Measurements from ENCODE around the gene BGN.

The BGN gene

DNA sequence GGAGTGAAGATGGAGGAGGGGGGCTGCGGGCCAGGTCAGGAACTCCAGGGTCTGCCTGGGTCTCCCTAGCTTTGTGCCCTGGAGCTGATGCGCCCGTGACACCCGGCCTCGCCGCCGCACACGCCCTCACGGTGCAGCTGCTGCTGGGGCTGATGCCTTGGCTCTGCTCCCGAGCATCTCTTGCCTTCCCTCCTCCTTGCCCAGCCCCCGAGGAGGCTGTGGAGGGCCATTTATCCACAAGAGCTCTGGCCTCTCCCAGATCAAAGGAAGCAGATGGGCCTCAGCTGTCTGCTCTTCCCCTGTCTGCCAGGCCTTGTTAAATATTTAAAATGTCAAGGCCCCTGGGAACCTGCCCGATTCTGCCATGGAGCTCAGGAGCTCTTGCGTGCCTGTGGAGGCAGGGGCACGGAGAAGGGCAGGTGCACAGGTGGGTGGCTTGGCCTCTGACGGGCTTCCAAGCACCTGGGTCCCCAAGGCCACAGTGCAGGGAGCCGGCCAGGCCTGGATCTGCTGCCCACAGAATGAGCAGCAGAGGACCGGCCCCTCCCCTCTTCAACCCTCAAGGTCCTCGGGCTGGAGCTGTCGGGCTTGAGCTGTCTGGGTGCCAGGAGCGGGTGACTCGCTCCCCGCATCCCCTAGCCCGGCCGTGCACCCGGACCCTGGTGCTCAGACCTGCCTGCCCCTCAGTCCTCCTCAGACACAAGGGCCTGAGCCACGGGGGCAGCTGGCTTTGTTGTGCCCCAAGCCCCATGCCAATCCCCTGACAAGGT, 42.9 kb downstream of the BGN start:
- Mint-ChIP-seq H3K27ac (no peak overlapping the region), H3K36me3 (ENCODE audit: low read depth) (no peaks in the 10 kb centered on the region), H3K4me1 (peaks cover 13% of the 10 kb centered on the region), H3K27me3 (ENCODE audit: low read depth) (peaks cover 4% of the 10 kb centered on the region), H3K4me3 (no peak overlapping the region), H3K9me3 (no peaks in the 10 kb centered on the region)
- TF ChIP-seq, protein P1, sequence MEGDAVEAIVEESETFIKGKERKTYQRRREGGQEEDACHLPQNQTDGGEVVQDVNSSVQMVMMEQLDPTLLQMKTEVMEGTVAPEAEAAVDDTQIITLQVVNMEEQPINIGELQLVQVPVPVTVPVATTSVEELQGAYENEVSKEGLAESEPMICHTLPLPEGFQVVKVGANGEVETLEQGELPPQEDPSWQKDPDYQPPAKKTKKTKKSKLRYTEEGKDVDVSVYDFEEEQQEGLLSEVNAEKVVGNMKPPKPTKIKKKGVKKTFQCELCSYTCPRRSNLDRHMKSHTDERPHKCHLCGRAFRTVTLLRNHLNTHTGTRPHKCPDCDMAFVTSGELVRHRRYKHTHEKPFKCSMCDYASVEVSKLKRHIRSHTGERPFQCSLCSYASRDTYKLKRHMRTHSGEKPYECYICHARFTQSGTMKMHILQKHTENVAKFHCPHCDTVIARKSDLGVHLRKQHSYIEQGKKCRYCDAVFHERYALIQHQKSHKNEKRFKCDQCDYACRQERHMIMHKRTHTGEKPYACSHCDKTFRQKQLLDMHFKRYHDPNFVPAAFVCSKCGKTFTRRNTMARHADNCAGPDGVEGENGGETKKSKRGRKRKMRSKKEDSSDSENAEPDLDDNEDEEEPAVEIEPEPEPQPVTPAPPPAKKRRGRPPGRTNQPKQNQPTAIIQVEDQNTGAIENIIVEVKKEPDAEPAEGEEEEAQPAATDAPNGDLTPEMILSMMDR (IDR thresholded peaks at IDR 0.05; ENCODE audit: unreplicated experiment in 3 of 3) = no peak

DNA sequence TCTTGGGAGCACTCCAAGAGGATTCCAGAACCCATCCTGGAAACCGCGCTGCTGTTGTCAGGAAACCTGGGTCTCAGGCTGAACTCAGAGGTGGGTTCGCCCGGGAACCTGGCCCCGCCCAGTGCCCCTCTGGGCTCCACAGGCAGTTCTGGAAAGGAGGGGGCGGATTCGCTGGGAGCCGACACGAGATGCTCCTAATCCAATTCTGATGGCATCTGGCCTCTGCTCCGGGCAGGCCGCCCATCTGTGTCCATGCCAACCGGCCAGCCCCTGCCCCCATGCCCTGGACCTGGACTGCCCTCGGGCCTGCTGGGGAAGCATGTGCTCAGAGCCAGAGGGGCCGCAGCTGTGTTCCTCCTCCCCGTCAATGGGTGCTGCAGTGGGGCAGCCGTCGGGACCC, 43.6 kb downstream of the BGN start:
- Mint-ChIP-seq H3K4me1 (peaks cover 6% of the 10 kb centered on the region), H3K27ac (no peak overlapping the region), H3K27me3 (ENCODE audit: low read depth) (no peaks in the 10 kb centered on the region), H3K9me3 (no peaks in the 10 kb centered on the region), H3K36me3 (ENCODE audit: low read depth) (no peaks in the 10 kb centered on the region), H3K4me3 (no peak overlapping the region)
- TF ChIP-seq, protein P1 (IDR thresholded peaks at IDR 0.05; ENCODE audit: unreplicated experiment in 3 of 3) = no peak

DNA sequence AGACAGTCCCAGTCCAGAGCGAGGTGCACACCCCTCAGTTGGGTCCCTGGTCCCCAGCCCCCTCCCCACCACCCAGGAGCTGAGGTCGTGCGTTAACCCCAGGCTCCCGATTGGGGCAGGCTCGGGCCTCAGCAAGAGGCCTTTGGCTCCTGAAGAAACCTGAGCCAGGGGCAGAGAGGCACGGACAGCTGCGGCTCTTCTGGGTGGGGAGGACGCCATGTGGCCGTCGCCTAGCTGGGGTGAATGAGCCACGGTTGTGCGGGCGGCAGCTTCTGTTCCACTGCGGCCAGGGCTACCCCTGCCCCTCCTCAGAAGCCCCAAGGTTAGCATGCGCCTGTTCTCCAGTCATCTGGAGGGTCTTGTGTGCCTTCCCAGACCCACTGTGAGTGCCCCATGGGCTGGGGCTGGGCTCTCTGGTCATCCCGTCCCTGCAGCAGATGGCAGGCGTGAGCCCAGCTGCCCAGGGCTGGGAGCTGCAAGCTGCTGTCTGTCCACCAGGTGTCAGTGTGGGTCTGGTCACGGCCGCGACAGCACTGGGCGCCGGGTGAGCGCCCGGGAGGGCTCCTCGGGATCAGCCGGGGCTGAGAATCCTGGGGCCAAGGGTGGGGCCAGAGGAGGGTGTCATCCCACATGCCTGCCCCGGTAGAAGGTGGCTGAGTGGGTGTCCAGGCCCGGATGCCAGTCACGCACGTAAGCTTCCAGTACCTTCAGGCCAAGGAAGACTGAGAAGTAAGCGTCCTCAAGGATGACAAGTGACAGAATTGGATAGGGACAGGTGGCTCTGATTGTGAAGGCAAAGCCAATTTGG, 44.6 kb downstream of the BGN start:
- H3K4me1 Mint-ChIP-seq = peaks cover 6% of the 10 kb centered on the region
- peaks cover 3% of the 10 kb centered on the region for H3K9me3 Mint-ChIP-seq
- peak overlapping the region in 1 of 3 experiments; percentile 80 for H3K27ac Mint-ChIP-seq
- H3K27me3 Mint-ChIP-seq (ENCODE audit: low read depth) = no peaks in the 10 kb centered on the region
- TF ChIP-seq, protein P1 (IDR thresholded peaks at IDR 0.05; ENCODE audit: unreplicated experiment in 3 of 3) = peak; percentile 74 to 81 (median 75)
- H3K4me3 Mint-ChIP-seq = no peak overlapping the region
- H3K36me3 Mint-ChIP-seq (ENCODE audit: low read depth) = no peaks in the 10 kb centered on the region

DNA sequence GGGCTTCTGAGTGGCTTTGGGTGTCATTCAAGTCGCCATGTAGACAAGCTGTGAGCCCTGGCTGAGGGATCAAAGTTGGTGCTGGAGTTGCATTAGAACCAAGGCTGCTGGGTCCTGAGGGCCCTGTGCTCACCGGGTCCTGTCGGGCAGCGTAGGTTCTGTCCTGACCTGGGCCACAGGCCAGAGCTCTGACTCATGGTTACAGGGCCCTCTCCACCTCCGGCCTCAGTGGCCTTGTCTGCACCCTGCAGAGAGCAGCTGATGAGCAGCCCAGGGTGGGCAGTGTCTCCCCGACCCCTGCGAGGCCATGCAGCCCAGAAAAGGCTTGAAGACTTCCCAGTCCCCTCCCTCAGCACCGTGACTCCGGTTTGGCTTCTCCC, 45.2 kb downstream of the BGN start:
- TF ChIP-seq, protein P1 (IDR thresholded peaks at IDR 0.05; ENCODE audit: unreplicated experiment in 3 of 3) = no peak
- H3K36me3 Mint-ChIP-seq (ENCODE audit: low read depth) = no peaks in the 10 kb centered on the region
- peaks cover 6% of the 10 kb centered on the region for H3K4me1 Mint-ChIP-seq
- H3K9me3 Mint-ChIP-seq = peaks cover 3% of the 10 kb centered on the region
- no peaks in the 10 kb centered on the region for H3K27me3 Mint-ChIP-seq (ENCODE audit: low read depth)
- no peak overlapping the region for H3K4me3 Mint-ChIP-seq
- no peak overlapping the region for H3K27ac Mint-ChIP-seq

DNA sequence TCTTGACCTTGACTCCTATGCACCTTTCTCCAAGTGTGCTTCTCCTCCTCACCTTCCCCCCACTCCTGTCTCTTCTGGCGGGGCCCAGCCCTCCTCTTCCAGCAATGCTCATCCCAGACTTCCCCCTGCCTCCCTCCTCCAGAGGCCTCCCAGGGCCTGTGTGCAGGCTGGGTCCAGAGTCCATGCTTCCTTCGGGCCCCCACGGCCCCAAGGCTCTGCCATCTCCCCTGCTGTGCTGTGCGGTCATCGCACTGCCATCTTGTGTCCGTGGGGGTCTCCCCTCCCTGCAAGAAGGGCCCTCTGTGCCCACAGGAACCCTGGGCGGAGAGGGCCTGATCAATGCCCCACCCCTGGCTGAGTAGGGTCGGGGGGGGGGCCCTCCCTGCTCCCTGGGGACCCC, 49.9 kb downstream of the BGN start:
- Mint-ChIP-seq H3K27ac (peak overlapping the region in 1 of 3 experiments; percentile 69), H3K9me3 (peaks cover 11% of the 10 kb centered on the region), H3K36me3 (ENCODE audit: low read depth) (no peaks in the 10 kb centered on the region), H3K4me1 (no peaks in the 10 kb centered on the region), H3K4me3 (no peak overlapping the region), H3K27me3 (ENCODE audit: low read depth) (no peaks in the 10 kb centered on the region)
- TF ChIP-seq, protein P1 (IDR thresholded peaks at IDR 0.05; ENCODE audit: unreplicated experiment in 3 of 3) = no peak

All from nephron (organoid).